GM23338 (cell line): ENCODE data around the gene PTPRE. TPM values are rescaled to one million over a fixed set of nuclear protein-coding genes. Genes with fewer than 3 reads are reported as not detected.

ENCODE experiments used
- ATAC-seq: fragments of 200-7000 bp; cut with Tn5 transposase; 3 replicates; pipeline ENCODE4 v1.9.1; 2020
- DNase-seq: peaks from one replicate; pipeline ENCODE4 v3.0.0-alpha.2; 2015; ENCODE audit warnings: low spot score
- H2AFZ ChIP-seq: fragments of 200-600 bp; sonication (generic); 2 replicates; pipeline ENCODE4 v1.8.0; 2016; ENCODE audit warnings: antibody characterized with exemption, mild to moderate bottlenecking, moderate library complexity
- H3F3A ChIP-seq: fragments of 200-600 bp; sonication (generic); replicated peaks from 2 replicates; pipeline ENCODE4 v1.8.0; 2017; ENCODE audit warnings: antibody characterized with exemption, mixed run types, low read depth
- H3K27ac ChIP-seq: fragments of 200-600 bp; sonication (generic); 2 replicates; pipeline ENCODE4 v1.6.1; 2016; ENCODE audit warnings: low read depth
- H3K27me3 ChIP-seq: fragments of 200-600 bp; sonication (generic); 2 replicates; pipeline ENCODE4 v1.8.0; 2016; ENCODE audit warnings: mild to moderate bottlenecking, mixed run types, moderate library complexity; ENCODE audit not compliant: insufficient read depth
- H3K36me3 ChIP-seq: fragments of 200-600 bp; sonication (generic); 2 replicates; pipeline ENCODE4 v1.8.0; 2016; ENCODE audit warnings: mild to moderate bottlenecking; ENCODE audit not compliant: insufficient read depth
- H3K4me1 ChIP-seq: fragments of 200-600 bp; sonication (generic); 2 replicates; pipeline ENCODE4 v1.8.0; 2016; ENCODE audit warnings: mild to moderate bottlenecking, moderate library complexity; ENCODE audit not compliant: insufficient read depth
- H3K4me2 ChIP-seq: fragments of 200-600 bp; sonication (generic); 2 replicates; pipeline ENCODE4 v1.7.1; 2017; ENCODE audit warnings: mixed run types
- H3K4me3 ChIP-seq: fragments of 200-600 bp; sonication (generic); 2 replicates; pipeline ENCODE4 v1.6.1; 2016; ENCODE audit warnings: mixed run types
- H3K79me2 ChIP-seq: fragments of 200-600 bp; sonication (generic); replicated peaks from 2 replicates; pipeline ENCODE4 v1.8.0; 2017; ENCODE audit warnings: mild to moderate bottlenecking; ENCODE audit not compliant: insufficient read depth
- H3K9me2 ChIP-seq: fragments of 200-600 bp; sonication (generic); 2 replicates; pipeline ENCODE4 v1.8.0; 2017; ENCODE audit not compliant: insufficient read depth
- H4K20me1 ChIP-seq: fragments of 200-600 bp; sonication (generic); replicated peaks from 2 replicates; pipeline ENCODE4 v1.8.0; 2017; ENCODE audit warnings: mild to moderate bottlenecking; ENCODE audit not compliant: insufficient read depth
- H3K27ac Mint-ChIP-seq: 2 replicates; pipeline ENCODE4 v1.8.0; 2020; ENCODE audit warnings: inconsistent platforms, mild to moderate bottlenecking, moderate library complexity, mixed read lengths
- H3K27me3 Mint-ChIP-seq: 3 replicates; pipeline ENCODE4 v1.8.0; 2022; ENCODE audit warnings: low read depth, mild to moderate bottlenecking, moderate library complexity, mixed read lengths, inconsistent platforms; ENCODE audit not compliant: insufficient read depth, poor library complexity
- H3K36me3 Mint-ChIP-seq: 3 replicates; pipeline ENCODE4 v1.8.0; 2021; ENCODE audit warnings: low read depth, mild to moderate bottlenecking, inconsistent platforms, moderate library complexity, mixed read lengths
- H3K4me1 Mint-ChIP-seq: 3 replicates; pipeline ENCODE4 v1.8.0; 2020; ENCODE audit warnings: mild to moderate bottlenecking, inconsistent platforms, mixed read lengths
- H3K4me3 Mint-ChIP-seq: 3 replicates; pipeline ENCODE4 v1.8.0; 2021; ENCODE audit warnings: moderate library complexity, mild to moderate bottlenecking, inconsistent platforms, mixed read lengths
- H3K9me3 Mint-ChIP-seq: 3 replicates; pipeline ENCODE4 v1.8.0; 2020; ENCODE audit warnings: moderate library complexity, mild to moderate bottlenecking, inconsistent platforms, mixed read lengths
- CREB1 ChIP-seq: fragments of 250-450 bp; sonication (Bioruptor Pico); IDR thresholded peaks from 2 replicates; pipeline ENCODE4 v1.5.0; 2020; ENCODE audit warnings: low read depth, mild to moderate bottlenecking, moderate library complexity
- EZH2 ChIP-seq: fragments of 200-600 bp; sonication (generic); IDR thresholded peaks from one replicate; pipeline ENCODE4 v1.8.0; 2017; ENCODE audit warnings: antibody characterized with exemption, mild to moderate bottlenecking, low read depth; ENCODE audit not compliant: unreplicated experiment
- EZH2phosphoT487 ChIP-seq: fragments of 200-600 bp; sonication (generic); IDR thresholded peaks from one replicate; pipeline ENCODE4 v1.8.1; 2018; ENCODE audit warnings: antibody characterized with exemption; ENCODE audit not compliant: unreplicated experiment
- JUNB ChIP-seq: IDR thresholded peaks from one replicate; pipeline ENCODE4 v1.6.1; 2016; ENCODE audit warnings: antibody characterized with exemption; ENCODE audit not compliant: unreplicated experiment
- NANOG ChIP-seq: IDR thresholded peaks from 2 replicates; pipeline ENCODE4 v1.6.1; 2016; ENCODE audit warnings: antibody characterized with exemption, borderline replicate concordance
- POLR2AphosphoS5 ChIP-seq: IDR thresholded peaks from 2 replicates; pipeline ENCODE4 v1.6.1; 2016; ENCODE audit warnings: antibody characterized with exemption, low read depth
- STAT1 ChIP-seq: IDR thresholded peaks from one replicate; pipeline ENCODE4 v1.6.1; 2016; ENCODE audit warnings: antibody characterized with exemption; ENCODE audit not compliant: unreplicated experiment
- ZNF114 ChIP-seq: fragments of 250-450 bp; sonication (Bioruptor Pico); IDR thresholded peaks from 2 replicates; pipeline ENCODE4 v1.5.0; 2020; ENCODE audit warnings: mild to moderate bottlenecking, moderate library complexity
- polyA plus RNA-seq: library from polyadenylated mRNA; unstranded; fragments of >200 nt; fragmentation: Nextera tagmentation; extraction: Ambion mirVana; gene quantifications from 2 replicates; pipeline ENCODE4 v1.2.1, GENCODE V29; 2016
- total RNA-seq: library from RNA; depleted of rRNA; stranded (reverse); fragments of >200 nt; shearing (Covaris generic); gene quantifications from 2 replicates; pipeline ENCODE4 v1.2.3, GENCODE V29; 2014
- TF ChIP-seq, protein P1 (sequence below): IDR thresholded peaks from one replicate; pipeline ENCODE4 v1.6.1; 2018; ENCODE audit warnings: antibody characterized with exemption; ENCODE audit not compliant: unreplicated experiment
- TF ChIP-seq, protein P2 (sequence below): fragments of 250-450 bp; sonication (Bioruptor Pico); IDR thresholded peaks from 2 replicates; pipeline ENCODE4 v1.5.0; 2020; ENCODE audit warnings: mild to moderate bottlenecking, moderate library complexity

Gene PTPRE
- total and polyA plus RNA-seq, 2 experiments from 2014 or later = 0.34 to 0.42 TPM

DNA sequence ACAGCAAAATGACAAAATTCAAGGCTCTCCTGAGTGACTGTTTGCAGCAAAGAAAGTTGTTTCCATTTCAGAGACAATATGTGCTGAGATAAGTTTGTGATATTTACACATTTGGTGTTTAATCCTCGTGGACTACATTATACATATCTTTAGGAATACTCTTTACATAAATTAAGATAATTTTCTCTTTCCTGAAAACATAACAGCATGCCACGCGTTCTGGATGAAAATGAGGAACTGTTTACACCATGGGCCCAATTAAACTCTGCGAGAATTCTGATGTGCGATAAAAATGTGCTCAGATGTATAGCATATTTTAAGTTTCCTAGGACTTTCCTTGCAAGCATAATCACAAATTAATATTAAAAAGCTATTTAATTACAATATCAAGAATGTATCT is 26.4 kb downstream of the PTPRE start:
- H3K9me3 Mint-ChIP-seq = no peaks in the 10 kb centered on the region
- Histone ChIP-seq H3K4me3 (no peak overlapping the region), H3K27me3 (no peaks in the 10 kb centered on the region), H3K27ac (no peak overlapping the region), H3K4me2 (no peak overlapping the region), H3K4me1 (peaks cover 7% of the 10 kb centered on the region; the same call in 1 of the 2 replicates), H3K9me2 (no peaks in the 10 kb centered on the region), H3F3A (no peaks in the 10 kb centered on the region), H3K36me3 (no peaks in the 10 kb centered on the region), H3K79me2 (no peaks in the 10 kb centered on the region), H4K20me1 (no peaks in the 10 kb centered on the region), H2AFZ (no peak overlapping the region)
- H3K27me3 Mint-ChIP-seq = peaks cover 2% of the 10 kb centered on the region
- H3K36me3 Mint-ChIP-seq = no peaks in the 10 kb centered on the region
- ATAC-seq = no peak
- no peak overlapping the region for H3K4me3 Mint-ChIP-seq
- TF ChIP-seq, protein P1, sequence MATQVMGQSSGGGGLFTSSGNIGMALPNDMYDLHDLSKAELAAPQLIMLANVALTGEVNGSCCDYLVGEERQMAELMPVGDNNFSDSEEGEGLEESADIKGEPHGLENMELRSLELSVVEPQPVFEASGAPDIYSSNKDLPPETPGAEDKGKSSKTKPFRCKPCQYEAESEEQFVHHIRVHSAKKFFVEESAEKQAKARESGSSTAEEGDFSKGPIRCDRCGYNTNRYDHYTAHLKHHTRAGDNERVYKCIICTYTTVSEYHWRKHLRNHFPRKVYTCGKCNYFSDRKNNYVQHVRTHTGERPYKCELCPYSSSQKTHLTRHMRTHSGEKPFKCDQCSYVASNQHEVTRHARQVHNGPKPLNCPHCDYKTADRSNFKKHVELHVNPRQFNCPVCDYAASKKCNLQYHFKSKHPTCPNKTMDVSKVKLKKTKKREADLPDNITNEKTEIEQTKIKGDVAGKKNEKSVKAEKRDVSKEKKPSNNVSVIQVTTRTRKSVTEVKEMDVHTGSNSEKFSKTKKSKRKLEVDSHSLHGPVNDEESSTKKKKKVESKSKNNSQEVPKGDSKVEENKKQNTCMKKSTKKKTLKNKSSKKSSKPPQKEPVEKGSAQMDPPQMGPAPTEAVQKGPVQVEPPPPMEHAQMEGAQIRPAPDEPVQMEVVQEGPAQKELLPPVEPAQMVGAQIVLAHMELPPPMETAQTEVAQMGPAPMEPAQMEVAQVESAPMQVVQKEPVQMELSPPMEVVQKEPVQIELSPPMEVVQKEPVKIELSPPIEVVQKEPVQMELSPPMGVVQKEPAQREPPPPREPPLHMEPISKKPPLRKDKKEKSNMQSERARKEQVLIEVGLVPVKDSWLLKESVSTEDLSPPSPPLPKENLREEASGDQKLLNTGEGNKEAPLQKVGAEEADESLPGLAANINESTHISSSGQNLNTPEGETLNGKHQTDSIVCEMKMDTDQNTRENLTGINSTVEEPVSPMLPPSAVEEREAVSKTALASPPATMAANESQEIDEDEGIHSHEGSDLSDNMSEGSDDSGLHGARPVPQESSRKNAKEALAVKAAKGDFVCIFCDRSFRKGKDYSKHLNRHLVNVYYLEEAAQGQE = no peak
- no peak for TF ChIP-seq ZNF114
- no peak for TF ChIP-seq EZH2
- TF ChIP-seq JUNB = no peak
- no peak for TF ChIP-seq POLR2AphosphoS5
- TF ChIP-seq STAT1 = no peak
- H3K27ac Mint-ChIP-seq = no peak overlapping the region
- no peak for DNase-seq
- peaks cover 19% of the 10 kb centered on the region for H3K4me1 Mint-ChIP-seq

DNA sequence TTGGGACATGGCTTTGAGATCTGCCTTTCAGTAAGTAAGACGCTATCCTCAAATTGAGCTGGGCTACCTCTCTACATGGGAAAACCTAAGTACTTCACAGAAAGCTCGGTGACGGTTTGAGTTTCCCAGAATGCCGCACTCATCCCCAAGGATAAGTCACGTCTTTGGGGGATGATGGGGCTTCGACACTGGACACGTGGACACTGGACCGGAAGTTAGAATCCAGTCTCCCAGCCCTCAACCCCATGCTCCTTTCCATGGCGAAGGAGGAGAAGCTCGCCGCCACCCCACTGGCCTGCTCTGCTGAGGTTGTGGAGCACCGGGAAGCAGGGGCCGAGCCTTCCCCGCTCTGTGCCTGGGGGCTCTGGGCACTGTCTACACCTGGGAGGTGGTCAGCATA is 27.5 kb downstream of the PTPRE start:
- Mint-ChIP-seq H3K4me3 (no peak overlapping the region), H3K4me1 (peaks cover 19% of the 10 kb centered on the region), H3K27me3 (peaks cover 2% of the 10 kb centered on the region), H3K36me3 (no peaks in the 10 kb centered on the region), H3K27ac (no peak overlapping the region), H3K9me3 (no peaks in the 10 kb centered on the region)
- peaks cover 7% of the 10 kb centered on the region; the same call in 1 of the 2 replicates for H3K4me1 ChIP-seq
- no peaks in the 10 kb centered on the region for H3K9me2 ChIP-seq
- H4K20me1 ChIP-seq = no peaks in the 10 kb centered on the region
- no peaks in the 10 kb centered on the region for H3K79me2 ChIP-seq
- DNase-seq (no peak), ATAC-seq (no peak)
- H3K4me3 ChIP-seq = no peak overlapping the region
- no peaks in the 10 kb centered on the region for H3K36me3 ChIP-seq
- H3K4me2 ChIP-seq = no peak overlapping the region
- H3K27me3 ChIP-seq = no peaks in the 10 kb centered on the region
- H2AFZ ChIP-seq = no peak overlapping the region
- H3K27ac ChIP-seq = no peak overlapping the region
- no peaks in the 10 kb centered on the region for H3F3A ChIP-seq
- TF ChIP-seq, protein P2, sequence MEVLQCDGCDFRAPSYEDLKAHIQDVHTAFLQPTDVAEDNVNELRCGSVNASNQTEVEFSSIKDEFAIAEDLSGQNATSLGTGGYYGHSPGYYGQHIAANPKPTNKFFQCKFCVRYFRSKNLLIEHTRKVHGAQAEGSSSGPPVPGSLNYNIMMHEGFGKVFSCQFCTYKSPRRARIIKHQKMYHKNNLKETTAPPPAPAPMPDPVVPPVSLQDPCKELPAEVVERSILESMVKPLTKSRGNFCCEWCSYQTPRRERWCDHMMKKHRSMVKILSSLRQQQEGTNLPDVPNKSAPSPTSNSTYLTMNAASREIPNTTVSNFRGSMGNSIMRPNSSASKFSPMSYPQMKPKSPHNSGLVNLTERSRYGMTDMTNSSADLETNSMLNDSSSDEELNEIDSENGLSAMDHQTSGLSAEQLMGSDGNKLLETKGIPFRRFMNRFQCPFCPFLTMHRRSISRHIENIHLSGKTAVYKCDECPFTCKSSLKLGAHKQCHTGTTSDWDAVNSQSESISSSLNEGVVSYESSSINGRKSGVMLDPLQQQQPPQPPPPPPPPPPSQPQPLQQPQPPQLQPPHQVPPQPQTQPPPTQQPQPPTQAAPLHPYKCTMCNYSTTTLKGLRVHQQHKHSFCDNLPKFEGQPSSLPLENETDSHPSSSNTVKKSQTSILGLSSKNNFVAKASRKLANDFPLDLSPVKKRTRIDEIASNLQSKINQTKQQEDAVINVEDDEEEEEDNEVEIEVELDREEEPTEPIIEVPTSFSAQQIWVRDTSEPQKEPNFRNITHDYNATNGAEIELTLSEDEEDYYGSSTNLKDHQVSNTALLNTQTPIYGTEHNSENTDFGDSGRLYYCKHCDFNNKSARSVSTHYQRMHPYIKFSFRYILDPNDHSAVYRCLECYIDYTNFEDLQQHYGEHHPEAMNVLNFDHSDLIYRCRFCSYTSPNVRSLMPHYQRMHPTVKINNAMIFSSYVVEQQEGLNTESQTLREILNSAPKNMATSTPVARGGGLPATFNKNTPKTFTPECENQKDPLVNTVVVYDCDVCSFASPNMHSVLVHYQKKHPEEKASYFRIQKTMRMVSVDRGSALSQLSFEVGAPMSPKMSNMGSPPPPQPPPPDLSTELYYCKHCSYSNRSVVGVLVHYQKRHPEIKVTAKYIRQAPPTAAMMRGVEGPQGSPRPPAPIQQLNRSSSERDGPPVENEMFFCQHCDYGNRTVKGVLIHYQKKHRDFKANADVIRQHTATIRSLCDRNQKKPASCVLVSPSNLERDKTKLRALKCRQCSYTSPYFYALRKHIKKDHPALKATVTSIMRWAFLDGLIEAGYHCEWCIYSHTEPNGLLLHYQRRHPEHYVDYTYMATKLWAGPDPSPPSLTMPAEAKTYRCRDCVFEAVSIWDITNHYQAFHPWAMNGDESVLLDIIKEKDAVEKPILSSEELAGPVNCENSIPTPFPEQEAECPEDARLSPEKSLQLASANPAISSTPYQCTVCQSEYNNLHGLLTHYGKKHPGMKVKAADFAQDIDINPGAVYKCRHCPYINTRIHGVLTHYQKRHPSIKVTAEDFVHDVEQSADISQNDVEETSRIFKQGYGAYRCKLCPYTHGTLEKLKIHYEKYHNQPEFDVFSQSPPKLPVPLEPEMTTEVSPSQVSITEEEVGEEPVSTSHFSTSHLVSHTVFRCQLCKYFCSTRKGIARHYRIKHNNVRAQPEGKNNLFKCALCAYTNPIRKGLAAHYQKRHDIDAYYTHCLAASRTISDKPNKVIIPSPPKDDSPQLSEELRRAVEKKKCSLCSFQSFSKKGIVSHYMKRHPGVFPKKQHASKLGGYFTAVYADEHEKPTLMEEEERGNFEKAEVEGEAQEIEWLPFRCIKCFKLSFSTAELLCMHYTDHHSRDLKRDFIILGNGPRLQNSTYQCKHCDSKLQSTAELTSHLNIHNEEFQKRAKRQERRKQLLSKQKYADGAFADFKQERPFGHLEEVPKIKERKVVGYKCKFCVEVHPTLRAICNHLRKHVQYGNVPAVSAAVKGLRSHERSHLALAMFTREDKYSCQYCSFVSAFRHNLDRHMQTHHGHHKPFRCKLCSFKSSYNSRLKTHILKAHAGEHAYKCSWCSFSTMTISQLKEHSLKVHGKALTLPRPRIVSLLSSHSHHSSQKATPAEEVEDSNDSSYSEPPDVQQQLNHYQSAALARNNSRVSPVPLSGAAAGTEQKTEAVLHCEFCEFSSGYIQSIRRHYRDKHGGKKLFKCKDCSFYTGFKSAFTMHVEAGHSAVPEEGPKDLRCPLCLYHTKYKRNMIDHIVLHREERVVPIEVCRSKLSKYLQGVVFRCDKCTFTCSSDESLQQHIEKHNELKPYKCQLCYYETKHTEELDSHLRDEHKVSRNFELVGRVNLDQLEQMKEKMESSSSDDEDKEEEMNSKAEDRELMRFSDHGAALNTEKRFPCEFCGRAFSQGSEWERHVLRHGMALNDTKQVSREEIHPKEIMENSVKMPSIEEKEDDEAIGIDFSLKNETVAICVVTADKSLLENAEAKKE (CRISPR knock-in tag) = no peak
- TF ChIP-seq JUNB = no peak
- TF ChIP-seq EZH2 = no peak
- TF ChIP-seq EZH2phosphoT487 = no peak
- TF ChIP-seq NANOG = no peak
- no peak for TF ChIP-seq ZNF114
- no peak for TF ChIP-seq STAT1
- TF ChIP-seq CREB1 = no peak
